ENCODE measurements around the gene SLC25A22. TPM values are rescaled to one million over a fixed set of nuclear protein-coding genes. Genes with fewer than 3 reads are reported as not detected.

The SLC25A22 gene
- total RNA-seq, 1 experiment from 2014 or later = 38.1 TPM

GRCh38 chr11:815675-816432, 17.8 kb upstream of the SLC25A22 start:
- no TSS peak for BruUV-seq (replicated peaks)
- peaks cover 16% of the 10 kb centered on the region for H3K4me1 ChIP-seq (ENCODE audit: insufficient read depth, low read length, poor library complexity, severe bottlenecking)
- no peak for DNase-seq (ENCODE audit: low spot score)
- ChIA-PET POLR2A (ENCODE audit: low non-redundant PET) (no interaction called here), CTCF (no interaction called here)
- TF ChIP-seq CTCF (conservative IDR thresholded peaks at IDR 0.05; ENCODE audit: low read depth, low read length) (no peak), EZH2 (IDR thresholded peaks at IDR 0.05; ENCODE audit: borderline replicate concordance, low read depth, low read length, poor library complexity, severe bottlenecking) (no peak)
- H3K27ac ChIP-seq (ENCODE audit: low read depth, low read length, poor library complexity, severe bottlenecking) = no peak overlapping the region
- H3K4me3 ChIP-seq (ENCODE audit: low read depth, low read length, poor library complexity, severe bottlenecking) = no peak overlapping the region
- H3K27me3 ChIP-seq (replicated peaks; ENCODE audit: insufficient read depth, low read depth, low read length, poor library complexity) = no peaks in the 10 kb centered on the region
- intact Hi-C loops (cut with micrococcal nuclease; ENCODE audit: unreplicated experiment) = no loop called here
- H3K36me3 ChIP-seq (ENCODE audit: insufficient read depth, low read length, poor library complexity, severe bottlenecking) = peaks cover 29% of the 10 kb centered on the region
- H3K9me3 ChIP-seq (ENCODE audit: low read depth, low read length, poor library complexity, severe bottlenecking) = no peaks in the 10 kb centered on the region

DNA sequence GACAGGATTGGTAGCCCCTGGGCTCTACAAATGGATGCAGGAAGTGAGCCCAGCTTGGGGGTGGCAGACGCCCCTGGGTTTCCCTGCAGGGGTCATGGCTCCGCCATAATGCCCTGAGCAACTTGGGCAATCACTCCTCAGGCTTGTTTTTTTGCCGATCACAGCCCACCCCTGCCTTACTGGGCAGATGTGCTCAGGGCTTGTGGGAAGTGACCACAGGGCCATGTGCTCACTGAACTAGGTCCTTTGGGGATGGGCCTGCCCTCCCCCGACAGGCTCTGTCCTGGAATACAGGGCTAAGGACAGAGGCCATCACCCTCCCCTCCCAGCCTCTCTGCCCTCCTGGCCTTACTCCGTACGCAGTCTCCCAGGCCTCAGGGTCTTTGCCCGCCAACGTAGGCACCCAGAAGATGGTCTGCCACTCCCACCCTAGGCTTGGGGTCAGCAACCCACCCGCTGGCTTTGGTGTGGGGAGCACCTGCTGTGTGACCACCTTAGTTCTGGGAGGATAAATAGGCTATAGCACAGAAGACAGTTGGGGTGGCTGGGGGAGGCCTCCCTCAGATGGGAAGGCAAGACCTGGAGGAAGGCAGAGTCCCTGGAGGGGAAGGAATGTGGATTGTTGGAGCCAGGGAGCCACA, 15.5 kb upstream of the SLC25A22 start:
- Histone ChIP-seq H3K27me3 (replicated peaks; ENCODE audit: insufficient read depth, low read depth, low read length, poor library complexity) (no peaks in the 10 kb centered on the region), H3K36me3 (ENCODE audit: insufficient read depth, low read length, poor library complexity, severe bottlenecking) (peaks cover 29% of the 10 kb centered on the region), H3K9me3 (ENCODE audit: low read depth, low read length, poor library complexity, severe bottlenecking) (no peaks in the 10 kb centered on the region), H3K4me3 (ENCODE audit: low read depth, low read length, poor library complexity, severe bottlenecking) (no peak overlapping the region), H3K27ac (ENCODE audit: low read depth, low read length, poor library complexity, severe bottlenecking) (no peak overlapping the region), H3K4me1 (ENCODE audit: insufficient read depth, low read length, poor library complexity, severe bottlenecking) (peaks cover 11% of the 10 kb centered on the region)
- intact Hi-C loops (cut with micrococcal nuclease; ENCODE audit: unreplicated experiment) = no loop called here
- ChIA-PET CTCF (no interaction called here), POLR2A (ENCODE audit: low non-redundant PET) (no interaction called here)
- no TSS peak for BruUV-seq (replicated peaks)
- DNase-seq (ENCODE audit: low spot score) = no peak
- TF ChIP-seq CTCF (conservative IDR thresholded peaks at IDR 0.05; ENCODE audit: low read depth, low read length) (no peak), EZH2 (IDR thresholded peaks at IDR 0.05; ENCODE audit: borderline replicate concordance, low read depth, low read length, poor library complexity, severe bottlenecking) (no peak)

GRCh38 chr11:813072-813455, 15.0 kb upstream of the SLC25A22 start:
- no TSS peak for BruUV-seq (replicated peaks)
- H3K4me3 ChIP-seq (ENCODE audit: low read depth, low read length, poor library complexity, severe bottlenecking) = no peak overlapping the region
- DNase-seq (ENCODE audit: low spot score) = no peak
- H3K27me3 ChIP-seq (replicated peaks; ENCODE audit: insufficient read depth, low read depth, low read length, poor library complexity) = no peaks in the 10 kb centered on the region
- H3K9me3 ChIP-seq (ENCODE audit: low read depth, low read length, poor library complexity, severe bottlenecking) = no peaks in the 10 kb centered on the region
- intact Hi-C loops (cut with micrococcal nuclease; ENCODE audit: unreplicated experiment) = no loop called here
- H3K36me3 ChIP-seq (ENCODE audit: insufficient read depth, low read length, poor library complexity, severe bottlenecking) = peaks cover 29% of the 10 kb centered on the region
- H3K27ac ChIP-seq (ENCODE audit: low read depth, low read length, poor library complexity, severe bottlenecking) = no peak overlapping the region
- peaks cover 11% of the 10 kb centered on the region for H3K4me1 ChIP-seq (ENCODE audit: insufficient read depth, low read length, poor library complexity, severe bottlenecking)
- CTCF ChIA-PET = no interaction called here
- POLR2A ChIA-PET (ENCODE audit: low non-redundant PET) = no interaction called here
- no peak for TF ChIP-seq CTCF (conservative IDR thresholded peaks at IDR 0.05; ENCODE audit: low read depth, low read length)
- TF ChIP-seq EZH2 (IDR thresholded peaks at IDR 0.05; ENCODE audit: borderline replicate concordance, low read depth, low read length, poor library complexity, severe bottlenecking) = no peak

Measured in A673 (cell line).